Stimulated activated effector memory CD8-positive, alpha-beta T cell treated with anti-CD3 and anti-CD28 coated beads, Interleukin-12 subunit alpha, Interleukin-12 subunit beta, amount 100 ng/mL, for 72 hours (primary cell): ENCODE results near the gene TAF5L.
A peak's percentile ranks its signal among the peaks of the same experiment; 100 is the strongest.
"Not testable (repeated sequence)": the region's sequence is repeated elsewhere in the genome, so short reads cannot be mapped to it uniquely, and the experiment has no call there.

ENCODE experiments used
- ATAC-seq: fragments of 150-1000 bp; cut with Tn5 transposase; 2 replicates; pipeline ENCODE4 v1.10.0; 2021
- DNase-seq, 2 donors: peaks; one replicate each; pipeline ENCODE4 v3.0.0; 2021 to 2022; ENCODE audit warnings: low spot score in 2 of 2
- H3K27ac Mint-ChIP-seq: one replicate; pipeline ENCODE4 v1.8.0; 2022; ENCODE audit warnings: mild to moderate bottlenecking, mixed read lengths
- H3K36me3 Mint-ChIP-seq: one replicate; pipeline ENCODE4 v1.8.0; 2022; ENCODE audit warnings: mild to moderate bottlenecking, mixed read lengths
- H3K4me1 Mint-ChIP-seq: one replicate; pipeline ENCODE4 v1.8.0; 2022; ENCODE audit warnings: mixed read lengths
- H3K4me3 Mint-ChIP-seq: one replicate; pipeline ENCODE4 v1.8.0; 2022; ENCODE audit warnings: mild to moderate bottlenecking, mixed read lengths
- H3K9me3 Mint-ChIP-seq: one replicate; pipeline ENCODE4 v1.8.0; 2022; ENCODE audit warnings: mixed read lengths

Gene TAF5L

GRCh38 chr1:229600229-229600628 lies 25.7 kb downstream of the TAF5L start:
- H3K4me1 Mint-ChIP-seq = peaks cover 27% of the 10 kb centered on the region
- H3K27ac Mint-ChIP-seq = peak overlapping the region; percentile 60
- no peak overlapping the region for H3K4me3 Mint-ChIP-seq
- peaks cover 61% of the 10 kb centered on the region for H3K36me3 Mint-ChIP-seq
- no peaks in the 10 kb centered on the region for H3K9me3 Mint-ChIP-seq
- no peak for DNase-seq
- ATAC-seq = peak; percentile 68

- H3K4me3 Mint-ChIP-seq = no peak overlapping the region
- no peak for ATAC-seq
These were observed 26.5 kb downstream of the TAF5L start for GRCh38 chr1:229599218-229599954.

DNA sequence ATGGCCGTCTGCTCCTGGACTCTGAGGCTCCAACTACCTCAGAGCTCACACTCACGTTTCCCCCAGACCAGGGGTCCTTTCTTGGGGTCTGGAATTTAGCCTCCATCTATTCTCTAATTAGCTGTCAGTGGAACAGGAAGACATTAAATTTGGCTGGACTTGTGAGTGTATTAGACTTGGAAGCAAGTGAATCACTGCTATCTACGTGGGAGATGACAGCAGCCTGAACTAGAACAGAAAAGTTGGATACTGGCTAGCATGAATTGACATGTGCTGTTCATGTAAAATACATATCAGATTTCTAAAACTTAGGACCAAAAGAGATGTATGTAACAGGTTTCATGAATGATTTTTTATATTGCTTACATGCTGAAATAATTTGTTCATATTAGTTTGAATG lies 28.0 kb downstream of the TAF5L start:
- Mint-ChIP-seq H3K9me3 (no peaks in the 10 kb centered on the region), H3K27ac (peak overlapping the region; percentile 3), H3K36me3 (peaks cover 78% of the 10 kb centered on the region), H3K4me1 (peaks cover 35% of the 10 kb centered on the region), H3K4me3 (no peak overlapping the region)
- DNase-seq (no peak), ATAC-seq (no peak)

More at GRCh38 chr1:229599218-229599954, 26.5 kb downstream of the TAF5L start:
- peaks cover 64% of the 10 kb centered on the region for H3K36me3 Mint-ChIP-seq
- DNase-seq = no peak
- no peaks in the 10 kb centered on the region for H3K9me3 Mint-ChIP-seq
- peaks cover 27% of the 10 kb centered on the region for H3K4me1 Mint-ChIP-seq
- no peak overlapping the region for H3K27ac Mint-ChIP-seq

DNA sequence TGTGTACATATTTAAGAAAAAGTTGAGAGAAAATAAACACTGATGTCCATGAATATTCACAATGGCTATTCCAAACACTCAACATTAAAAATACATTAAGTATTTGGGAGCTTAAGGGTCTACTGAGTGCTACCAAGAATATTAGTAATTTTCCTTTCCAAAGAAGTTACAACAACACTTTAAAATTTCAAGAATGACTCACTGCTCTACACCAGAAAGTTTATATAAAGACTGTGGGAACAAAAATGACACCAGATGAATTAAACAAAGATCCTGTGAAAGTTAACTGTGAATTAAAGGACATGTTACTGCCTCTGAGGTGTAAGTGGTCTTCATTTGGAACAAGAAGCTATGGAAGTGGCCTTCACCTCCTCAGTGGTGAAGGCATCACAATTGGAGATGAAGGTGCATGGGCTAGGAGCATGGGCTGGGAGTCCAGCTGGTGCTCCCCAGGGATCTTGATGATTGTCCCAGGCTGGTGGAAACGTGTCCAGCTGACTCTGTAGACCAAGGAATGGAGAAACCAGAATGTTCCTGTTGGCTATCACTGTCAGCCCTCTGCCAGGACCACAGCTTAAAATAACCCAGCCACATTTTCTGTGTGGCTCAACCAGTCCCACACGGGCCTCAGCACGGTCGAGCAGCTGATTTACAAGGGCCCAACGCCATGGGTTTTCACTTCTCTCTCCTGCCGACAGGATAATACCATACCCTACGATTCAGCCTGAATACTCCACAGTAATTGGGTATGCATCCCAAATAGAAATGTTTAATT lies 28.8 kb downstream of the TAF5L start:
- Mint-ChIP-seq H3K9me3 (no peaks in the 10 kb centered on the region), H3K27ac (peak overlapping the region; percentile 48), H3K4me1 (peaks cover 35% of the 10 kb centered on the region), H3K4me3 (no peak overlapping the region), H3K36me3 (peaks cover 76% of the 10 kb centered on the region)
- ATAC-seq (peak; percentile 43), DNase-seq (no peak)

DNA sequence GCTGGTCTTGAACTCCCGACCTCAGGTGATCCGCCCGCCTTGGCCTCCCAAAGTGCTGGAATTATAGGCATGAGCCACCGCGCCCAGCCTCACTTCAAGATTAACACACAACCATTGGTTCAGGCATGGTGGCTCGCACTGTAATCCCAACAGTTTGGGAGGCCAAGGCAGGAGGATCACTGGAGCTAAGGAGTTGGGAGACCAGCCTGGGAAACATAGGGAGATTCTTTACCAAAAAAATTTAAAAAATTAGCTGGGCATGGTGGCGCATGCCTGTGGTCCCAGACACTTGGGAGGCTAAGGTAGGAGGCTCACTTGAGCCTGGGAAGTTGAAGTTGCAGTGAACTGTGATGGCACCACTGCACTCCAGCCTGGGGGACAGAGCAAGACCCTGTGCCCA lies 30.0 kb downstream of the TAF5L start:
- Mint-ChIP-seq H3K36me3 (peaks cover 64% of the 10 kb centered on the region), H3K4me1 (peaks cover 35% of the 10 kb centered on the region)
- not testable (repeated sequence) for H3K9me3 Mint-ChIP-seq, ATAC-seq, H3K27ac Mint-ChIP-seq, DNase-seq, H3K4me3 Mint-ChIP-seq

DNA sequence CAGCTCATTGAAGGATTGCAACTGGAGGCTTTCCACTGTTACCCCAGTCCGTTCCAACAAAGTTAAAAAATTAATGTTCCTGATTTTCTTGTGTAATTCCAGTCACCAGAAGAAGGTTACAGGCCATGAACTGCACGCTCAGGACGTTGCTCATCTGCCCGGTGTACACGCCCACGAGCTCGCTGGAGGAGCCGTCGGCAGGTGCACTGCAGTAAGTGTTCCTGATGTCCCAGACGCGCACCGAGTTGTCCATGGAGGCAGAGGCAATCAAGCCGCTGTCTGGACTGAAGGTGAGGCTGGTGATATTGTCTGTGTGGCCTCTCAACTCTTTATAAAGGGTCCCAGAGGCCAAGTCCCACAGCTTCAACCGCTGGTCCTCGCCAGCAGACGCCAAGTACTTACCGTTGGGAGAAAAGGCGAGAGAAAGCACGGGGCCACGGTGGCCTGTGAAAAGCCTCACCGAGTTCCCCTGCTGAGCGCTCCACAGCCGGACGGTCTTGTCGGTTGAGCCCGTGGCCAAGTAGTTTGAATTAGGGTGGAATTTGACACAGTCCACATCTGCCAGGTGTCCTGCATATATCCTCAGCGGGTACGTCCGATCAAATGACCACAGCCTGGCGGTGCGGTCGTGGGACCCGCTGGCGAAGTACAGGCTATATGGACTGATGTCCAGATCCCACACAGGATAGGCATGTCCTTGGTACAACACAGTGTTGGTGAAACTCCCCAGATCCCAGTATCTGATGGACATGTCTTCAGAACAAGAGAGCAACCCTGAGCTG lies 31.5 kb downstream of the TAF5L start:
- Mint-ChIP-seq H3K9me3 (no peaks in the 10 kb centered on the region), H3K4me1 (peaks cover 26% of the 10 kb centered on the region), H3K27ac (no peak overlapping the region), H3K4me3 (no peak overlapping the region), H3K36me3 (peaks cover 51% of the 10 kb centered on the region)
- DNase-seq = no peak
- no peak for ATAC-seq

DNA sequence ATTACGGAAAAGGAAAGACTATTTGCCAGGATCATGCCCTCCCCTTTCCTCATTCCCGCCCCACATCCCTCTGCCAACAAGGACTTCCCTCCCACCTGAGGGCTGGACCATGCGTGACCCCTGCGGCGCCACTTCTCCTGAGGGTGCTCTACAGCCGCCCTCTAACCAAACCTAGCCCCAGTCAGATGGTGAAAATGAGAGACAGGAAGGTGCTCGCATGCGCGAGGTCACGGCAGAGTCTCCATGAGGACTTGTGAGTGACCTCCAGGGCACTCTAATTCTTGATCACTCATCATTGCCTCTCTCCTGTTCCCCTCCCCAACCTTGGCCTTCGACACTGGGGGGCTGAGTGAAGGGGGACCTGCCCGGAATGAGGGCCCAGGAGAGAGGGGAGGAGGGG lies 32.1 kb downstream of the TAF5L start:
- ATAC-seq = no peak
- H3K9me3 Mint-ChIP-seq = no peaks in the 10 kb centered on the region
- H3K4me3 Mint-ChIP-seq = no peak overlapping the region
- H3K27ac Mint-ChIP-seq = no peak overlapping the region
- peaks cover 23% of the 10 kb centered on the region for H3K4me1 Mint-ChIP-seq
- peaks cover 45% of the 10 kb centered on the region for H3K36me3 Mint-ChIP-seq
- no peak for DNase-seq

DNA sequence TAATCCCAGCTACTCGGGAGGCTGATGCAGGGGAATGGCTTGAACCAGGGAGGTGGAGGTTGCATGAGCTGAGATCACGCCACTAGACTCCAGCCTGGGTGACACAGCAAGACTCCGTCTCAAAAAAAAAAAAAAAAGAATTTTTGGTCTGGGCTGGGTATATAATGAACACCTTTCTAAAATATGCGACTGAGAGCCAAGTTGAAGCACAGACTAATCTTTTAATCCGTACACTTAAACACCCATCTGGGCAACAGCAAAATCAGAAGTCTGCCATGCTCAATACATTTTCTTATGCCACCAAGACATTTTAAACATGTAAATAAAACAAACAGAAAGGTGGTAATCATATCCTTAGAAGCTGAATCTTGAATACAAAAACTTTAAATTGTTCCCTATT lies 35.8 kb downstream of the TAF5L start:
- no peak overlapping the region for H3K4me3 Mint-ChIP-seq
- no peak for ATAC-seq
- DNase-seq = no peak
- peaks cover 28% of the 10 kb centered on the region for H3K36me3 Mint-ChIP-seq
- no peaks in the 10 kb centered on the region for H3K9me3 Mint-ChIP-seq
- H3K27ac Mint-ChIP-seq = no peak overlapping the region
- H3K4me1 Mint-ChIP-seq = peaks cover 18% of the 10 kb centered on the region

- no peaks in the 10 kb centered on the region for H3K36me3 Mint-ChIP-seq
- ATAC-seq (no peak), DNase-seq (no peak)
- no peaks in the 10 kb centered on the region for H3K9me3 Mint-ChIP-seq
- H3K4me1 Mint-ChIP-seq = peaks cover 10% of the 10 kb centered on the region
- H3K4me3 Mint-ChIP-seq = no peak overlapping the region
- H3K27ac Mint-ChIP-seq = no peak overlapping the region
These were observed 40.6 kb downstream of the TAF5L start for GRCh38 chr1:229585338-229585737.

DNA sequence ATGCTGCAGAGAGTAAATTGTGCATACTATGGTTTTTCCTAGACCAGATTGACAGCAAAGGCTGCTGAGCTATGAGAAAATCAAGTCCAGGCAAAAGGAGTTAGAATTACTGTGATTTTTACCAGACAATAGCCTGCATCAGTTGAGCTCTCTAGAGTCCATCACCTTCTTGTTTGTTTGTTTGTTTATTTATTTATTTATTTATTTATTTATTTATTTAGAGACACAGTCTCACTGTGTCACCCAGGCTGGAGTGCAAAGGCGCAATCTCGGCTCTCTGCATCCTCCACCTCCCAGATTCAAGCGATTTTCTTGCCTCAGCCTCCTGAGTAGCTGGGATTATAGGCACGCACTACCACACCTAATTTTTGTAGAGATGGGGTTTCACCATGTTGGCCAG lies 43.2 kb downstream of the TAF5L start:
- DNase-seq = no peak
- Mint-ChIP-seq H3K4me3 (no peak overlapping the region), H3K9me3 (no peaks in the 10 kb centered on the region), H3K4me1 (peaks cover 9% of the 10 kb centered on the region), H3K27ac (no peak overlapping the region), H3K36me3 (no peaks in the 10 kb centered on the region)
- ATAC-seq = no peak

DNA sequence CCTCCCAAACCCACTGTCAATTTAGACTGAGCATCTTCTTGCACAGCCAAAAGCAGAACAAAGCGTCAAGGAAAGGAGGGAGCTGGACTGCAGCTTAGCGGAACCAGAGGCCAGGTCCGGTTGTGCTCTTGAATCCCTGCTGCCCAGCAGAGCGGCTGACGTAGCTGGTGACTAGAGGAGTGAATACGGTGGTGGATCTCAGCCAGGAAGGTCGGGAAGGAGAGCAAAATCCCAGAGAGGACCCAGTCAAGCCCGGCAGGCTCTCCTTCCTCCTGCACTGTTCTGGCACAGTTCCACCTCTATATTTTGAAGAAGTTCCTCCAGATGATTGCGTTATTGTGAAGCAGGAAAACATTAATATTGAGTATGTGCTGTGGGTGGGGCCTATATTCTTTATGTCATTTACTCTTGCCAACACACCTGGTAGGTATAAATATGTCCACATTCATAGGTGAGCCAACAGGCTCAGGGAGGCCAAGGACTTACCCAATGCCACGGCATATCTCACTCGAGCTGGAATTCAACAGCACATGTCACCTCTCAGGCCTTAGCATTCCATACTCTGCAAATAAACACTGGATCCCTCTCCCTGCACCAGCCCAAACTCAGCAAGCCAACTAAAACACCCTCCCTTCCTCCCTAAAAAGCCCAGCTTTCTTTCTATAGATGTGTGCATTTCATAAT lies 43.8 kb downstream of the TAF5L start:
- Mint-ChIP-seq H3K9me3 (no peaks in the 10 kb centered on the region), H3K27ac (no peak overlapping the region), H3K4me1 (peaks cover 4% of the 10 kb centered on the region), H3K36me3 (no peaks in the 10 kb centered on the region), H3K4me3 (no peak overlapping the region)
- no peak for DNase-seq
- ATAC-seq = no peak

GRCh38 chr1:229581485-229581884 lies 44.4 kb downstream of the TAF5L start:
- no peak for DNase-seq
- no peaks in the 10 kb centered on the region for H3K9me3 Mint-ChIP-seq
- no peak overlapping the region for H3K27ac Mint-ChIP-seq
- H3K4me3 Mint-ChIP-seq = no peak overlapping the region
- H3K4me1 Mint-ChIP-seq = no peaks in the 10 kb centered on the region
- H3K36me3 Mint-ChIP-seq = no peaks in the 10 kb centered on the region
- ATAC-seq = no peak

DNA sequence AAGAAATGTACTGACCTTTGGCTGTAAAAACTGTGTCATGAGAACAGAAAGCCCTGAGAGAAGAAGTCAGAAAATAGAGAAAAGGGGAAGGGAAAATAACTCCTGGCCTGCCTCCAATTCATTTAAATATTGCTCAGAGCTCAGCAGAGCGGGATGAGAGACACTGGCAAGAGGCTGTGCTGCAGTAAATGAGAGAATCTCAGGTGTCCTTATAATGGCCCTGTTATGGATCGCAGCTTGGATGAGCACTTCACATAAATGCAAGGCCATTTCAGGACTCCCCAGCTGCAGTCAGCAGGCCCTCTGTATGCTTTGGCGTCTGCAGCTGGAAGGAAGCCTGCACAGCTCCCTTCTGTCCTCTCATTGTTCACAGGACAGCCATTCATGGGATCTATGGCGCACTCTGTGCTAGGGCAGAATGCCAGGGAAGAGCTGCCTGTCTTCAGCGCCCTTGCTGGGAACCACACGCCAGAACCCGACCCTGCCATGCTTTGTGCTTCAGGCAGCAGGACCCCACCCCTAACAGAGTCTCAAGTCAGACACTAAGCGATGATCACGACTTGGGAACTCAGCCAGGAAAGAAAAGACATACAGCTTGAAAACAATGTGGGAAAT lies 46.8 kb downstream of the TAF5L start:
- Mint-ChIP-seq H3K4me3 (no peak overlapping the region), H3K4me1 (no peaks in the 10 kb centered on the region), H3K36me3 (no peaks in the 10 kb centered on the region), H3K9me3 (no peaks in the 10 kb centered on the region), H3K27ac (no peak overlapping the region)
- no peak for ATAC-seq
- no peak for DNase-seq

DNA sequence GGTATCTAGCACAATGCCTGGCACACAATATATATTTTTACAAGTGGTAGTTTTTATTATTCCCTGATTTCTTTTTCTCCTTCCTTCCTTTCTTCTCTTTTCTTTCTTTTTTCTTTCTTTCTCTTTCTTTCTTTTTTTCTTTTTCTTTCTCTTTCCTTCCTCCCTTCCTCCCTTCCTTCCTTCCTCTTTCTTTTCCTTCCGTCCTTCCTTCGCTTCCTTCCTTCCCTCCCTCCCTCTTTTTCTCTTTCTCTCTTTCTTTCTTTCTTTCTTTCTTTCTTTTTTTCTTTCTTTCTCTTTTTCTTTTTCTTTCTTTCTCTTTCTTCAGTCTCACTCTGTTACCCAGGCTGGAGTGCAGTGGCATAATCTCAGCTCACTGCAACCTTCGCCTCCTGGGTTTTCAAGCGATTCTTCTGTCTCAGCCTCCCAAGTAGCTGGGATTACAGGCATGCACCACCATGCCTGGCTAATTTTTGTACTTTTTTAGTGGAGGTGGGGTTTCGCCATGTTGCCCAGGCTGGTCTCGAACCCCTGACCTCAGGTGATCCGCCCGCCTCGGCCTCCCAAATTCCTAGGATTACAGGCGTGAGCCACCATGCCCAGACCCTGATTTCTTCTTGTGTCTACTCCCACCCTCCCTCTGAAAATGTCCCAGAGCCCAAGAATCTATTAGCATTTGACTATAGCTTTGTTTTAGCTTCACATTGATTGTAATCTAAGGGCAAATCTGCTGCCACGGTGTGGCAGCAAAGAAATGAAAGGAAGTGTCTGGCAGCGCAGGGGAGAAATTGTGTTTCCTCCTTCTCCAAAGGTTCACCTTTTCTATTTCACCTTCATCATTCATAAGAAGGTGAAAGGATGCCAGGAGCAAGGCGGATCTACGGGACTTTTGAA lies 47.5 kb downstream of the TAF5L start:
- Mint-ChIP-seq H3K4me1 (no peaks in the 10 kb centered on the region), H3K36me3 (no peaks in the 10 kb centered on the region), H3K27ac (no peak overlapping the region), H3K9me3 (no peaks in the 10 kb centered on the region), H3K4me3 (no peak overlapping the region)
- ATAC-seq (no peak), DNase-seq (no peak)
